GM23248 (cell line): ENCODE measurements around the gene NDC1. TPM values are rescaled to one million over a fixed set of nuclear protein-coding genes. Genes with fewer than 3 reads are reported as not detected.

ENCODE experiments used
- DNase-seq: peaks from one replicate; pipeline ENCODE4 v3.0.0-alpha.2; 2015
- H2AFZ ChIP-seq: fragments of 200-600 bp; sonication (generic); 2 replicates; pipeline ENCODE4 v1.6.1; 2016; ENCODE audit warnings: antibody characterized with exemption
- H3F3A ChIP-seq: fragments of 200-600 bp; sonication (generic); 2 replicates; pipeline ENCODE4 v1.6.1; 2016; ENCODE audit warnings: mild to moderate bottlenecking, antibody characterized with exemption, mixed run types; ENCODE audit not compliant: insufficient read depth
- H3K27ac ChIP-seq: fragments of 200-600 bp; sonication (generic); 2 replicates; pipeline ENCODE4 v1.5.1; 2016; ENCODE audit warnings: mild to moderate bottlenecking
- H3K27me3 ChIP-seq: fragments of 200-600 bp; sonication (generic); replicated peaks from 2 replicates; pipeline ENCODE4 v1.6.1; 2016; ENCODE audit warnings: mild to moderate bottlenecking; ENCODE audit not compliant: insufficient read depth
- H3K36me3 ChIP-seq: fragments of 200-600 bp; sonication (generic); 2 replicates; pipeline ENCODE4 v1.6.1; 2016; ENCODE audit warnings: low read depth, mild to moderate bottlenecking
- H3K4me1 ChIP-seq: fragments of 200-600 bp; sonication (generic); 2 replicates; pipeline ENCODE4 v1.6.1; 2016; ENCODE audit warnings: mild to moderate bottlenecking; ENCODE audit not compliant: insufficient read depth
- H3K4me2 ChIP-seq: fragments of 200-600 bp; sonication (generic); one replicate; pipeline ENCODE4 v1.6.1; 2016; ENCODE audit warnings: mild to moderate bottlenecking; ENCODE audit not compliant: unreplicated experiment
- H3K4me3 ChIP-seq: fragments of 200-600 bp; sonication (generic); 2 replicates; pipeline ENCODE4 v1.5.1; 2016; ENCODE audit warnings: mild to moderate bottlenecking
- H3K79me2 ChIP-seq: fragments of 200-600 bp; sonication (generic); 2 replicates; pipeline ENCODE4 v1.6.1; 2016; ENCODE audit warnings: mild to moderate bottlenecking; ENCODE audit not compliant: insufficient read depth
- H3K9ac ChIP-seq: fragments of 200-600 bp; sonication (generic); 2 replicates; pipeline ENCODE4 v1.6.1; 2016; ENCODE audit warnings: mild to moderate bottlenecking
- H3K9me2 ChIP-seq: fragments of 200-600 bp; sonication (generic); 2 replicates; pipeline ENCODE4 v1.6.1; 2016; ENCODE audit warnings: mixed run types, mild to moderate bottlenecking, moderate library complexity; ENCODE audit not compliant: insufficient read depth
- H3K9me3 ChIP-seq: fragments of 200-600 bp; sonication (generic); one replicate; pipeline ENCODE4 v1.6.1; 2017; ENCODE audit warnings: low read depth
- H4K20me1 ChIP-seq: fragments of 200-600 bp; sonication (generic); 2 replicates; pipeline ENCODE4 v1.6.0; 2016; ENCODE audit not compliant: insufficient read depth
- EZH2 ChIP-seq: fragments of 200-600 bp; sonication (generic); IDR thresholded peaks from 2 replicates; pipeline ENCODE4 v1.6.1; 2018; ENCODE audit warnings: antibody characterized with exemption, mild to moderate bottlenecking; ENCODE audit not compliant: insufficient read depth, poor library complexity, severe bottlenecking
- EZH2phosphoT487 ChIP-seq: fragments of 200-600 bp; sonication (generic); IDR thresholded peaks from 2 replicates; pipeline ENCODE4 v1.6.1; 2018; ENCODE audit warnings: antibody characterized with exemption, moderate library complexity, mild to moderate bottlenecking, low read depth; ENCODE audit not compliant: insufficient read depth
- WGBS, 2 experiments: methylation state at CpG; one replicate each; pipeline ENCODE4 v1.1.6; 2015 to 2017; ENCODE audit warnings: low lambda C conversion rate in 2 of 2, low coverage in 1 of 2; ENCODE audit errors: missing lambda C conversion rate in 2 of 2; 5-methylcytosine and 5-hydroxymethylcytosine counted together
- in situ Hi-C: fragments of 300-500 bp; cut with MboI; formaldehyde crosslinking; loops from 2 replicates; pipeline ENCODE4 v1.15.0; 2020
- polyA plus RNA-seq: library from polyadenylated mRNA; unstranded; fragments of >200 nt; fragmentation: Nextera tagmentation; extraction: Ambion mirVana; gene quantifications from 2 replicates; pipeline ENCODE4 v1.2.1, GENCODE V29; 2016
- total RNA-seq: library from RNA; depleted of rRNA; stranded (reverse); fragments of >200 nt; shearing (Covaris generic); gene quantifications from 2 replicates; pipeline ENCODE4 v1.2.3, GENCODE V29; 2014

NDC1 gene
- total and polyA plus RNA-seq, 2 experiments from 2014 or later = 8.2 to 23.0 TPM

- no peak for DNase-seq
- H3K9ac ChIP-seq = no peak overlapping the region
- in situ Hi-C loops = loop anchor here (25.0 kb wide), 1 partner anchor 650 kb away; no protein-coding TSS in a partner anchor
- no peak for TF ChIP-seq EZH2phosphoT487
- no peak for TF ChIP-seq EZH2
- H3K4me1 ChIP-seq = no peaks in the 10 kb centered on the region
- no peaks in the 10 kb centered on the region for H4K20me1 ChIP-seq
- no peaks in the 10 kb centered on the region for H3K27me3 ChIP-seq
- 66 to 68% methylated on average over 7 of the region's 7 CpGs for WGBS, 2 experiments
- no peaks in the 10 kb centered on the region for H3K9me3 ChIP-seq
- H3K4me3 ChIP-seq = no peak overlapping the region
- H3K4me2 ChIP-seq = no peak overlapping the region
- peaks cover 18% of the 10 kb centered on the region; the same call in 1 of the 2 replicates for H3K36me3 ChIP-seq
- H3K79me2 ChIP-seq = no peaks in the 10 kb centered on the region
- no peaks in the 10 kb centered on the region for H3K9me2 ChIP-seq
- H3F3A ChIP-seq = no peaks in the 10 kb centered on the region
- no peak overlapping the region for H3K27ac ChIP-seq
- no peak overlapping the region for H2AFZ ChIP-seq
Observed at GRCh38 chr1:53862507-53862906, 24.4 kb upstream of the NDC1 start.

GRCh38 chr1:53860967-53861411, 22.9 kb upstream of the NDC1 start:
- Histone ChIP-seq H3K4me1 (no peaks in the 10 kb centered on the region), H3K27ac (no peak overlapping the region), H3K9me2 (no peaks in the 10 kb centered on the region), H3K4me3 (no peak overlapping the region), H3K9ac (no peak overlapping the region), H3F3A (no peaks in the 10 kb centered on the region), H2AFZ (no peak overlapping the region), H3K36me3 (peaks cover 22% of the 10 kb centered on the region; the same call in 1 of the 2 replicates), H4K20me1 (no peaks in the 10 kb centered on the region), H3K27me3 (no peaks in the 10 kb centered on the region), H3K4me2 (no peak overlapping the region), H3K9me3 (no peaks in the 10 kb centered on the region), H3K79me2 (no peaks in the 10 kb centered on the region)
- TF ChIP-seq EZH2phosphoT487 = no peak
- TF ChIP-seq EZH2 = no peak
- in situ Hi-C loops = loop anchor here (25.0 kb wide), 1 partner anchor 651 kb away; no protein-coding TSS in a partner anchor
- peak; percentile 79 for DNase-seq

- DNase-seq = no peak
- H2AFZ ChIP-seq = no peak overlapping the region
- no peaks in the 10 kb centered on the region for H3K4me1 ChIP-seq
- H3K9me2 ChIP-seq = no peaks in the 10 kb centered on the region
- WGBS, 2 experiments = 93 to 95% methylated on average over 9 of the region's 9 CpGs
- no peaks in the 10 kb centered on the region for H3K9me3 ChIP-seq
- H3K9ac ChIP-seq = no peak overlapping the region
- H3K4me2 ChIP-seq = no peak overlapping the region
- peaks cover 10% of the 10 kb centered on the region for H3K36me3 ChIP-seq
- in situ Hi-C loops = loop anchor here (25.0 kb wide), 1 partner anchor 661 kb away; no protein-coding TSS in a partner anchor
- no peak overlapping the region for H3K27ac ChIP-seq
- no peak overlapping the region for H3K4me3 ChIP-seq
- H4K20me1 ChIP-seq = no peaks in the 10 kb centered on the region
- no peaks in the 10 kb centered on the region for H3F3A ChIP-seq
- no peaks in the 10 kb centered on the region for H3K79me2 ChIP-seq
- H3K27me3 ChIP-seq = no peaks in the 10 kb centered on the region
- TF ChIP-seq EZH2 = no peak
Observed at GRCh38 chr1:53851571-53852285, 13.6 kb upstream of the NDC1 start.

GRCh38 chr1:53850082-53850673, 12.1 kb upstream of the NDC1 start:
- Histone ChIP-seq H3K4me2 (no peak overlapping the region), H3K4me1 (no peaks in the 10 kb centered on the region), H3K27me3 (no peaks in the 10 kb centered on the region), H3K4me3 (no peak overlapping the region), H3K9ac (no peak overlapping the region), H3K9me2 (no peaks in the 10 kb centered on the region), H3K9me3 (no peaks in the 10 kb centered on the region), H2AFZ (no peak overlapping the region), H3K27ac (no peak overlapping the region), H3K36me3 (peaks cover 6% of the 10 kb centered on the region; the same call in 1 of the 2 replicates), H3F3A (no peaks in the 10 kb centered on the region), H3K79me2 (no peaks in the 10 kb centered on the region), H4K20me1 (no peaks in the 10 kb centered on the region)
- 85% methylated on average over 7 of the region's 7 CpGs for WGBS, 2 experiments
- in situ Hi-C loops = loop anchor here (25.0 kb wide), 1 partner anchor 662 kb away; no protein-coding TSS in a partner anchor
- TF ChIP-seq EZH2 (no peak), EZH2phosphoT487 (no peak)
- no peak for DNase-seq
